Transverse colon (tissue), 4 donors: ENCODE results near the gene MICAL2.

Source experiments
- POLR2AphosphoS5 ChIP-seq, 3 donors: sonication (generic); formaldehyde crosslinking; IDR thresholded peaks; one replicate each; pipeline ENCODE4 v1.6.1; 2016; ENCODE audit warnings: antibody characterized with exemption in 3 of 3
- TF ChIP-seq, protein P1 (sequence below), 5 experiments: fragments of 200-600 bp in 3 of 5; fragments of 450-650 bp in 2 of 5; sonication (generic) in 3 of 5; IDR thresholded peaks; 1 replicate in 2 of 5; 2 replicates in 3 of 5; pipeline ENCODE4 v1.5.1; 2016 to 2017; ENCODE audit warnings: antibody characterized with exemption in 5 of 5, inconsistent platforms in 3 of 5, mild to moderate bottlenecking in 2 of 5, moderate library complexity in 1 of 5

- TF ChIP-seq, protein P1, sequence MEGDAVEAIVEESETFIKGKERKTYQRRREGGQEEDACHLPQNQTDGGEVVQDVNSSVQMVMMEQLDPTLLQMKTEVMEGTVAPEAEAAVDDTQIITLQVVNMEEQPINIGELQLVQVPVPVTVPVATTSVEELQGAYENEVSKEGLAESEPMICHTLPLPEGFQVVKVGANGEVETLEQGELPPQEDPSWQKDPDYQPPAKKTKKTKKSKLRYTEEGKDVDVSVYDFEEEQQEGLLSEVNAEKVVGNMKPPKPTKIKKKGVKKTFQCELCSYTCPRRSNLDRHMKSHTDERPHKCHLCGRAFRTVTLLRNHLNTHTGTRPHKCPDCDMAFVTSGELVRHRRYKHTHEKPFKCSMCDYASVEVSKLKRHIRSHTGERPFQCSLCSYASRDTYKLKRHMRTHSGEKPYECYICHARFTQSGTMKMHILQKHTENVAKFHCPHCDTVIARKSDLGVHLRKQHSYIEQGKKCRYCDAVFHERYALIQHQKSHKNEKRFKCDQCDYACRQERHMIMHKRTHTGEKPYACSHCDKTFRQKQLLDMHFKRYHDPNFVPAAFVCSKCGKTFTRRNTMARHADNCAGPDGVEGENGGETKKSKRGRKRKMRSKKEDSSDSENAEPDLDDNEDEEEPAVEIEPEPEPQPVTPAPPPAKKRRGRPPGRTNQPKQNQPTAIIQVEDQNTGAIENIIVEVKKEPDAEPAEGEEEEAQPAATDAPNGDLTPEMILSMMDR (IDR thresholded peaks at IDR 0.05), result no peak
- TF ChIP-seq POLR2AphosphoS5 (IDR thresholded peaks at IDR 0.05), result no peak
Observed at GRCh38 chr11:12266943-12267342, 156.6 kb downstream of the MICAL2 start.
